Choroid plexus epithelial cell (primary cell): ENCODE results near the gene FIGN.
A peak's percentile ranks its signal among the peaks of the same experiment; 100 is the strongest.

Experiments used
- DNase-seq: peaks from one replicate; pipeline ENCODE4 v3.0.0-alpha.2; 2010; ENCODE audit warnings: low read depth
- H3K4me3 ChIP-seq: 2 replicates; pipeline ENCODE4 v1.5.1; 2011; ENCODE audit warnings: low read depth, mild to moderate bottlenecking, control low read depth, low read length, moderate library complexity
- TF ChIP-seq, protein P1 (sequence below): conservative IDR thresholded peaks from 2 replicates; pipeline ENCODE4 v1.5.1; 2011; ENCODE audit warnings: low read depth, mild to moderate bottlenecking, control low read depth, inconsistent platforms, low read length, moderate library complexity

Gene FIGN

DNA sequence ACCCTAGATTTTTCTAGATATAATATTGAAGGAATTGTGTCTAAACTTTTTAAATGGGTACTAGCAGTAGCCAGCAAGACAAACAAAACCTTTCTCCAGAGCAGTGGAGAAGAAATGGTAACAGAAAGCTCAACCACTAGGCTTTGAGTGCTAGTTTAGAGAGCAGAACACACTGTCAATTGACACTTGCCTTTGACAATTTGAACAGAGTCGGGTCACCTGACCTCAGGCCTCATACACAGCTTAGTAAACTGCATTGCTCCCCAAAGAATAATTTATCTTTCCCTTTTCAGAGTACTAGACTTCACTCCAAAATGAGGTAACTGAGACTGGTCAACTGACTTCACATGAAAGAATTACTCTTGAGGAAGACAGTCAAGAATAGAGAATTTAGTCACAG is 48.6 kb downstream of the FIGN start:
- TF ChIP-seq, protein P1, sequence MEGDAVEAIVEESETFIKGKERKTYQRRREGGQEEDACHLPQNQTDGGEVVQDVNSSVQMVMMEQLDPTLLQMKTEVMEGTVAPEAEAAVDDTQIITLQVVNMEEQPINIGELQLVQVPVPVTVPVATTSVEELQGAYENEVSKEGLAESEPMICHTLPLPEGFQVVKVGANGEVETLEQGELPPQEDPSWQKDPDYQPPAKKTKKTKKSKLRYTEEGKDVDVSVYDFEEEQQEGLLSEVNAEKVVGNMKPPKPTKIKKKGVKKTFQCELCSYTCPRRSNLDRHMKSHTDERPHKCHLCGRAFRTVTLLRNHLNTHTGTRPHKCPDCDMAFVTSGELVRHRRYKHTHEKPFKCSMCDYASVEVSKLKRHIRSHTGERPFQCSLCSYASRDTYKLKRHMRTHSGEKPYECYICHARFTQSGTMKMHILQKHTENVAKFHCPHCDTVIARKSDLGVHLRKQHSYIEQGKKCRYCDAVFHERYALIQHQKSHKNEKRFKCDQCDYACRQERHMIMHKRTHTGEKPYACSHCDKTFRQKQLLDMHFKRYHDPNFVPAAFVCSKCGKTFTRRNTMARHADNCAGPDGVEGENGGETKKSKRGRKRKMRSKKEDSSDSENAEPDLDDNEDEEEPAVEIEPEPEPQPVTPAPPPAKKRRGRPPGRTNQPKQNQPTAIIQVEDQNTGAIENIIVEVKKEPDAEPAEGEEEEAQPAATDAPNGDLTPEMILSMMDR: no peak
- DNase-seq: no peak
- no peak overlapping the region for H3K4me3 ChIP-seq

DNA sequence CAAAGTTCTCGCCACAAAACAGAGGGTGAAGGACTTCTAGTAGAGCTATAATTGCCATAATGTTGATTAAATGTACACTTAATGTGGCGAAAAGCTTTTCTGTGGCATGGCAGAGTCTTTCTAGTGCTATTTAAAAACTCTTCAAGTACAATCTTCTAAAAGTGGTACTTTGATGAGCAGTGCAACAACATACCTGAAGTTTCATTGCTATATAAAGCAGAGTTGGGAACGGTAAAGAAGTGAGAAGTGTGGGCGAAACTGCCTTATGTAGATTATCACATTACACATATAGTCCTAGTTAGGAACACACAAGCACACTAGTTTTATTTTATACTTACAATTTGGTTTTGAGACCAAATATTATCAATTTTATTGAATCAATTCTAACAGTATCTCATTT is 49.5 kb downstream of the FIGN start:
- DNase-seq: no peak
- TF ChIP-seq, protein P1: no peak
- no peak overlapping the region for H3K4me3 ChIP-seq

DNA sequence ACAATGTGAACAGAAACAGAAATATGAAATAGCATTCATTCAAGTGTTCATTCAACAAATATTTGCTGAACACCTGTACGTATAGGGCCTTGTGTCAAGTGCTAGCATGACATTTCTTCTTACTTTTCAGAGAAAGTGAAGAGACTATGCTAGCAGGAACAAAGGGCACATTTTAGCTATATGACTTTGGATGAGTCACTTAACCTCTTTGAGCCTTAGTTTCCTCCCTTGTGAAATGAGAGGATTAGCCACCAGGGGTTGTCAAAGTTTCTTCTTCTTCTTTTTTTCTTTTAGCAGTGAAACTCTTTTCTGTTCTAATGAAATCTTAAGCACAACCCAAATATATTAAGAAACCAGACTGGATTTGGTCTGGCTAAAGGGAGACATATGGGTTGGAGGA is 53.1 kb downstream of the FIGN start:
- no peak overlapping the region for H3K4me3 ChIP-seq
- TF ChIP-seq, protein P1: peak; percentile 52
- peak; percentile 81 for DNase-seq

DNA sequence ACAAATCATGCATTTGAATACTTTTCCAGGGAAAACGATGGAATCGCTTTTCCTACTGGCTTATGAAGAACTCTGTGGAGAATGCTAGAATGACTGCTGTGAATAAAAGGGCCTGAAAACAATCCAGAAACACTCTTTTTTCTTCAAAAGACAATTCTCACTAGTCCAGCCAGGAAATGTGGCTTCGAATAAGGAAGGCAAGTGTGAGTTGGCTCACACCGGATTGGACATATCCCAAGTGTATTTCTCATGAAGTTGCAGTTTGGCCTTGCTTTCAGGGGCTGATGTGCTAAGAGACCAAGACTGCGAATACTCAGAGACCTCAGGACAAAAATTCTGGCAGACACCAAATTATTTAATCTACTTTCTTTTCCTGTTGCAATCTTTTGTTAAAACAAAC is 54.1 kb downstream of the FIGN start:
- no peak overlapping the region for H3K4me3 ChIP-seq
- peak; percentile 63 for DNase-seq
- TF ChIP-seq, protein P1: no peak

DNA sequence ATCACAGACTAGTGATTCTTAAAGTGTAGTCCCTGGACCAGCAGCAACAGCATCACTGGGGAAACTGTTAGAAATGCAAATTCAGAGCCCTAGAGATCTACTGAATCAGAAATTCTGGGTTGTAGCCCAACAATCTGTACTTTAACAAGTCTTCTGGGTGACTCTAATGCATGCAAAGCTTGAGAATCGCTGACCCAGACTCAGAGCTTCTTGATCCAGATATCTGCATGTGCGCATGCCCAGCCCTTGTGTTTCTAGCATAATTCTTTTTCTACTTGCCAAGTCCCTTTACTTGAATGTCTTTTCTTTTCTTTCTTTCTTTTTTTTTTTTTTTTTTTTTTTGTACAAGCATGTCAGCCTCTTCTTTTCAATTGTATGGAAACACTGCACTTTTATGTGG is 60.4 kb downstream of the FIGN start:
- TF ChIP-seq, protein P1: no peak
- no peak for DNase-seq
- H3K4me3 ChIP-seq: no peak overlapping the region

DNA sequence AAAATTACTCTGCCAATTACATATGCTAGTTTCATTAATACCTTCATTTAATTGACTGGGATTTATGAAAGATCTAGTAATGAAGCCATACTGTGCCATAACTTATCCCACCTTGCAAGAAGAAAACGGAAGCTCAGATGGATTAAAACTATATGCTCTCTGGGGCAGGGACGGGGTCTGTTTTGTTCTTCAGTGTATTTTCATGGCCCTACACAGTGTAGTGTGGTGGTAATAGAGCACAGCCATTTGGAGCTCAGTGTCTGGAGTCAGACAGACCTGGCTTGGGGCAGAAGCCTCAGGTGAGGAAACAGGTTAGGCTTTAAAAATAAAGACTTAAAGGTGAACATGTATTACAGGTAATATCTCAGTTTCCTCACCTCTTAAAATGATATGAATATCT is 62.3 kb downstream of the FIGN start:
- H3K4me3 ChIP-seq: no peak overlapping the region
- DNase-seq: no peak
- TF ChIP-seq, protein P1: no peak

DNA sequence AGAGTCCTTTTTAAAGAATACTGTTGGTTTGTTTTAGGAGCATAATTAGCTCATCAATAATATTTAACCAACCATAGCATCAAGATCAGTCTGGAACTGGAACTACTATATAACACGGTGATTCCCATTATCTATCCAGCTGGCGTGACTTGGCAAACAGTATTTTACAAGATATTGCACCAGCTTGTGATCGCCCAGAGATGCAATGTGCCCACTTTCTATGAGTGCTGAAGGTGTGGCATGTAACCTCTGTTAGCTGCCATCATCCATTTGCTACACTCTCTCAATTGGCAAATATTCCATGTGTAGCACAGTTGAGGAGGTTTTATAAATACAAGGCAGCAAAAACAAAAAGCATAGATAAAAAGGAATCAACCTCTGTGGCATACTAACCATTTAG is 64.9 kb downstream of the FIGN start:
- TF ChIP-seq, protein P1: no peak
- DNase-seq: no peak
- H3K4me3 ChIP-seq: no peak overlapping the region
